Testis (tissue), 3 donors: Measurements from ENCODE around the gene POMC. TPM values are rescaled to one million over a fixed set of nuclear protein-coding genes. Genes with fewer than 3 reads are reported as not detected.
"Not testable (repeated sequence)": the region's sequence is repeated elsewhere in the genome, so short reads cannot be mapped to it uniquely, and the experiment has no call there.

Source experiments
- DNase-seq: peaks from one replicate; pipeline ENCODE4 v3.0.0-alpha.2; 2019
- H3K27ac ChIP-seq, 2 donors: fragments of 200-600 bp; sonication (generic); one replicate each; pipeline ENCODE4 v1.5.1; 2019
- H3K27me3 ChIP-seq: fragments of 200-600 bp; sonication (generic); one replicate; pipeline ENCODE4 v1.5.1; 2019
- H3K36me3 ChIP-seq: fragments of 200-600 bp; sonication (generic); one replicate; pipeline ENCODE4 v1.5.1; 2017; ENCODE audit warnings: low read depth; ENCODE audit errors: missing control alignments
- H3K4me1 ChIP-seq: fragments of 200-600 bp; sonication (generic); one replicate; pipeline ENCODE4 v1.5.1; 2019
- H3K4me3 ChIP-seq, 2 donors: fragments of 200-600 bp; sonication (generic); one replicate each; pipeline ENCODE4 v1.5.1; 2017 to 2019
- H3K9me3 ChIP-seq: fragments of 200-600 bp; sonication (generic); one replicate; pipeline ENCODE4 v1.5.1; 2017
- CTCF ChIP-seq, 3 experiments: fragments of 450-650 bp in 2 of 3; fragments of 200-600 bp in 1 of 3; sonication (generic) in 1 of 3; IDR thresholded peaks; one replicate each; pipeline ENCODE4 v1.5.1; 2016 to 2019; ENCODE audit warnings: antibody characterized with exemption in 3 of 3, mild to moderate bottlenecking in 2 of 3, moderate library complexity in 1 of 3
- POLR2A ChIP-seq: fragments of 450-650 bp; IDR thresholded peaks from one replicate; pipeline ENCODE4 v1.6.1; 2017; ENCODE audit warnings: antibody characterized with exemption, mild to moderate bottlenecking, moderate library complexity
- WGBS, 2 donors: methylation state at CpG; one replicate each; pipeline ENCODE4 v1.1.5; 2018; 5-methylcytosine and 5-hydroxymethylcytosine counted together
- intact Hi-C: fragments of 100-400 bp; cut with DNase I; formaldehyde crosslinking; loops from one replicate; pipeline ENCODE4 v1.15.1; 2023; ENCODE audit warnings: low total_unique reads
- polyA plus RNA-seq: library from polyadenylated mRNA; stranded (reverse); fragments of 350-450 nt; fragmentation: Illumina TruSeq; extraction: RNeasy Lipid Tissue Mini Kit (QIAGEN cat#74804); gene quantifications from one replicate; pipeline ENCODE4 v1.2.3, GENCODE V29; 2014; ENCODE audit warnings: low read depth, low replicate concordance; ENCODE audit not compliant: insufficient read depth
- total RNA-seq, 2 donors: library from RNA; depleted of rRNA; stranded (reverse); fragments of >200 nt; gene quantifications; one replicate each; pipeline ENCODE4 v1.2.3, GENCODE V29; 2016

The POMC gene
- total and polyA plus RNA-seq, 3 donors from 2014 or later, result 17.9 to 77.2 (median 55.7) TPM

GRCh38 chr2:25155401-25155800 lies 13.0 kb downstream of the POMC start:
- no peaks in the 10 kb centered on the region for H3K36me3 ChIP-seq
- H3K27me3 ChIP-seq, result no peaks in the 10 kb centered on the region
- 87 to 91% methylated on average over 8 to 10 of the region's 10 CpGs for WGBS, 2 donors
- H3K27ac ChIP-seq, result no peak overlapping the region
- intact Hi-C loops, result no loop called here
- DNase-seq, result no peak
- TF ChIP-seq POLR2A (no peak), CTCF (IDR thresholded peaks at IDR 0.05) (no peak)
- H3K4me3 ChIP-seq, result no peak overlapping the region
- H3K4me1 ChIP-seq, result no peaks in the 10 kb centered on the region
- no peaks in the 10 kb centered on the region for H3K9me3 ChIP-seq

- intact Hi-C loops, result no loop called here
- H3K4me1 ChIP-seq, result no peaks in the 10 kb centered on the region
- DNase-seq, result no peak
- H3K9me3 ChIP-seq, result no peaks in the 10 kb centered on the region
- 93 to 94% methylated on average over 9 to 12 of the region's 12 CpGs for WGBS, 2 donors
- H3K27me3 ChIP-seq, result no peaks in the 10 kb centered on the region
- TF ChIP-seq CTCF (IDR thresholded peaks at IDR 0.05) (no peak), POLR2A (no peak)
- no peak overlapping the region for H3K4me3 ChIP-seq
- H3K36me3 ChIP-seq, result no peaks in the 10 kb centered on the region
- H3K27ac ChIP-seq, result no peak overlapping the region
These were observed 16.7 kb downstream of the POMC start for GRCh38 chr2:25151718-25152117.

GRCh38 chr2:25150993-25151392 lies 17.4 kb downstream of the POMC start:
- H3K4me3 ChIP-seq, H3K4me1 ChIP-seq, H3K9me3 ChIP-seq, intact Hi-C loops, H3K27me3 ChIP-seq, H3K27ac ChIP-seq, H3K36me3 ChIP-seq, DNase-seq: not testable (repeated sequence)
- 89 to 98% methylated on average over 5 of the region's 5 CpGs for WGBS, 2 donors

- H3K9me3 ChIP-seq, result no peaks in the 10 kb centered on the region
- H3K27ac ChIP-seq, result no peak overlapping the region
- H3K4me1 ChIP-seq, result no peaks in the 10 kb centered on the region
- no peak for TF ChIP-seq POLR2A
- H3K4me3 ChIP-seq, result no peak overlapping the region
- intact Hi-C loops, result no loop called here
- WGBS, 2 donors, result 93 to 98% methylated on average over 6 of the region's 6 CpGs
- DNase-seq, result no peak
- H3K27me3 ChIP-seq, result no peaks in the 10 kb centered on the region
- H3K36me3 ChIP-seq, result no peaks in the 10 kb centered on the region
These were observed 18.7 kb downstream of the POMC start for GRCh38 chr2:25149646-25150045.

GRCh38 chr2:25146896-25147295 lies 21.5 kb downstream of the POMC start:
- no peaks in the 10 kb centered on the region for H3K9me3 ChIP-seq
- 93 to 95% methylated on average over 9 to 10 of the region's 10 CpGs for WGBS, 2 donors

More at GRCh38 chr2:25146896-25147295, 21.5 kb downstream of the POMC start:
- intact Hi-C loops, result no loop called here
- no peaks in the 10 kb centered on the region for H3K27me3 ChIP-seq
- DNase-seq, result no peak
- H3K4me1 ChIP-seq, result no peaks in the 10 kb centered on the region
- no peaks in the 10 kb centered on the region for H3K36me3 ChIP-seq
- H3K27ac ChIP-seq, result no peak overlapping the region
- no peak for TF ChIP-seq CTCF (IDR thresholded peaks at IDR 0.05)
- TF ChIP-seq POLR2A, result no peak
- no peak overlapping the region for H3K4me3 ChIP-seq
